HepG2 (cell line): Measurements from ENCODE around the gene ZNF71. TPM values are rescaled to one million over a fixed set of nuclear protein-coding genes. Genes with fewer than 3 reads are reported as not detected.
A peak's percentile ranks its signal among the peaks of the same experiment; 100 is the strongest.

Experiments
- ATF6 ChIP-seq: sonication (generic); formaldehyde crosslinking; conservative IDR thresholded peaks from 2 replicates; pipeline ENCODE4 v1.4.0; 2020; ENCODE audit warnings: missing genetic modification reagents
- KLF9 ChIP-seq: IDR thresholded peaks from 2 replicates; pipeline ENCODE4 v1.6.1; 2016; ENCODE audit warnings: low read depth
- NFATC3 ChIP-seq: sonication (generic); formaldehyde crosslinking; IDR thresholded peaks from 2 replicates; pipeline ENCODE4 v1.5.1; 2020; ENCODE audit warnings: mild to moderate bottlenecking, missing genetic modification reagents
- NKX3-1 ChIP-seq: sonication (generic); formaldehyde crosslinking; IDR thresholded peaks from 2 replicates; pipeline ENCODE4 v1.5.0; 2020; ENCODE audit warnings: missing genetic modification reagents
- NPAS2 ChIP-seq: sonication (generic); formaldehyde crosslinking; IDR thresholded peaks from 2 replicates; pipeline ENCODE4 v1.8.0; 2022; ENCODE audit warnings: mild to moderate bottlenecking, missing genetic modification reagents, borderline replicate concordance
- POLR2AphosphoS5 ChIP-seq: IDR thresholded peaks from 2 replicates; pipeline ENCODE4 v1.6.1; 2012; ENCODE audit warnings: low read depth, low read length
- PRDM4 ChIP-seq: sonication (generic); formaldehyde crosslinking; IDR thresholded peaks from 2 replicates; pipeline ENCODE4 v1.9.0; 2021; ENCODE audit warnings: missing genetic modification reagents, borderline replicate concordance
- RFX3 ChIP-seq: IDR thresholded peaks from 2 replicates; pipeline ENCODE4 v1.6.1; 2016; ENCODE audit warnings: missing biosample characterization, missing genetic modification reagents
- STAT6 ChIP-seq: sonication (generic); formaldehyde crosslinking; IDR thresholded peaks from 2 replicates; pipeline ENCODE4 v1.4.0; 2020; ENCODE audit warnings: missing genetic modification reagents, mild to moderate bottlenecking, borderline replicate concordance
- TFDP2 ChIP-seq: sonication (generic); formaldehyde crosslinking; IDR thresholded peaks from 2 replicates; pipeline ENCODE4 v1.4.0; 2020; ENCODE audit warnings: missing genetic modification reagents
- ZKSCAN8 ChIP-seq: IDR thresholded peaks from 2 replicates; pipeline ENCODE4 v1.6.1; 2016; ENCODE audit warnings: borderline replicate concordance, missing genetic modification reagents, missing compliant biosample characterization
- ZMYM2 ChIP-seq: sonication (generic); formaldehyde crosslinking; IDR thresholded peaks from 2 replicates; pipeline ENCODE4 v1.8.0; 2022; ENCODE audit warnings: mild to moderate bottlenecking, missing genetic modification reagents
- ZNF451 ChIP-seq: sonication (generic); formaldehyde crosslinking; IDR thresholded peaks from 2 replicates; pipeline ENCODE4 v1.5.0; 2020; ENCODE audit warnings: mild to moderate bottlenecking, missing genetic modification reagents
- ZNF564 ChIP-seq: sonication (generic); formaldehyde crosslinking; IDR thresholded peaks from 2 replicates; pipeline ENCODE4 v1.8.1; 2023; ENCODE audit warnings: mild to moderate bottlenecking, missing genetic modification reagents
- ZNF687 ChIP-seq: sonication (generic); formaldehyde crosslinking; IDR thresholded peaks from 2 replicates; pipeline ENCODE4 v1.5.1; 2020; ENCODE audit warnings: mild to moderate bottlenecking, missing genetic modification reagents, moderate library complexity
- ZNF782 ChIP-seq: sonication (generic); formaldehyde crosslinking; IDR thresholded peaks from 2 replicates; pipeline ENCODE4 v1.4.0; 2020; ENCODE audit warnings: missing genetic modification reagents, mild to moderate bottlenecking, borderline replicate concordance
- ZNF792 ChIP-seq: IDR thresholded peaks from 2 replicates; pipeline ENCODE4 v1.6.1; 2016
- polyA plus RNA-seq, 8 experiments: library from polyadenylated mRNA; depleted of rRNA in 3 of 8; stranded (reverse) in 7 of 8; unstranded in 1 of 8; fragments of >200 nt; fragmentation: Illumina TruSeq in 4 of 8; extraction: Trizol in 4 of 8; gene quantifications; 2 replicates each; pipeline versions ENCODE4 v1.2.1 to v1.2.3, GENCODE V29; 2011 to 2016; ENCODE audit warnings: low read depth in 4 of 8, missing spikeins in 1 of 8, mixed read lengths in 1 of 8; ENCODE audit not compliant: insufficient read depth in 1 of 8
- total RNA-seq, 5 experiments: library from RNA; depleted of rRNA; stranded (reverse); fragments of >200 nt; fragmentation: Illumina TruSeq; extraction: Trizol; gene quantifications; 2 replicates each; pipeline ENCODE4 v1.2.3, GENCODE V29; 2016; ENCODE audit warnings: low read depth in 1 of 5

ZNF71 gene
- total and polyA plus RNA-seq, 2 of the 13 experiments (the other 11 are each of a cell fraction or from before 2014, with no cell fraction given), result 2.2 to 4.4 TPM

- TF ChIP-seq TFDP2 (CRISPR knock-in tag), result peak; percentile 84
- TF ChIP-seq NKX3-1, result peak; percentile 100
- TF ChIP-seq ZKSCAN8, result peak; percentile 96
- TF ChIP-seq ZMYM2 (CRISPR knock-in tag), result no peak
- peak; percentile 100 for TF ChIP-seq ZNF451 (CRISPR knock-in tag)
- TF ChIP-seq PRDM4 (CRISPR knock-in tag), result peak; percentile 98
- no peak for TF ChIP-seq POLR2AphosphoS5
- TF ChIP-seq ATF6 (CRISPR knock-in tag), result peak; percentile 100
- peak; percentile 96; the same call in 1 of the 2 replicates for TF ChIP-seq ZNF782 (CRISPR knock-in tag)
- TF ChIP-seq ZNF792 (CRISPR knock-in tag), result peak; percentile 100
- TF ChIP-seq KLF9, result peak; percentile 99
- TF ChIP-seq RFX3 (CRISPR knock-in tag), result peak; percentile 67
- TF ChIP-seq ZNF687 (CRISPR knock-in tag), result peak; percentile 85
- TF ChIP-seq STAT6 (CRISPR knock-in tag), result peak; percentile 71; the same call in 1 of the 2 replicates
- peak; percentile 99 for TF ChIP-seq NFATC3
- peak; percentile 99 for TF ChIP-seq ZNF564 (CRISPR knock-in tag)
- peak; percentile 69; the same call in 1 of the 2 replicates for TF ChIP-seq NPAS2 (CRISPR knock-in tag)
Measured at GRCh38 chr19:56637976-56638555, 43.0 kb downstream of the ZNF71 start (continued).
